BJ (cell line): Measurements from ENCODE around the gene STARD7. TPM values are rescaled to one million over a fixed set of nuclear protein-coding genes. Genes with fewer than 3 reads are reported as not detected.

Source experiments
- CTCF ChIA-PET: fragments of 350-600 bp; formaldehyde crosslinking; extraction: SDS; loops from one replicate; lab custom pipeline; 2021; ENCODE audit warnings: antibody characterized with exemption, inconsistent platforms; lab: Yijun Ruan, JAX
- POLR2A ChIA-PET: fragments of 300-600 bp; sonication (Branson Sonifier 250); formaldehyde crosslinking; extraction: SDS; loops from one replicate; lab custom pipeline; 2021; ENCODE audit warnings: antibody characterized with exemption; lab: Charles Lee
- DNase-seq: peaks from one replicate; pipeline ENCODE4 v3.0.0-alpha.2; 2011; ENCODE audit warnings: low read depth
- H3K27me3 ChIP-seq: 2 replicates; pipeline ENCODE4 v1.6.0; 2011; ENCODE audit warnings: low read length; ENCODE audit not compliant: control insufficient read depth, insufficient read depth
- H3K36me3 ChIP-seq: 2 replicates; pipeline ENCODE4 v1.5.1; 2011; ENCODE audit warnings: low read length; ENCODE audit not compliant: control insufficient read depth, insufficient read depth
- H3K4me3 ChIP-seq: 2 replicates; pipeline ENCODE4 v1.5.1; 2011; ENCODE audit warnings: low read depth, mild to moderate bottlenecking, control low read depth, low read length
- polyA plus RNA-seq: library from polyadenylated mRNA; depleted of rRNA; stranded (reverse); fragments of >200 nt; gene quantifications from 2 replicates; pipeline ENCODE4 v1.2.3, GENCODE V29; 2011
- TF ChIP-seq, protein P1 (sequence below): IDR thresholded peaks from 2 replicates; pipeline ENCODE4 v1.5.1; 2011; ENCODE audit warnings: low read depth, mild to moderate bottlenecking, control low read depth, inconsistent platforms, low read length, moderate library complexity; ENCODE audit not compliant: insufficient read depth

The STARD7 gene
- polyA plus RNA-seq, 1 experiment, result 56.1 TPM

DNA sequence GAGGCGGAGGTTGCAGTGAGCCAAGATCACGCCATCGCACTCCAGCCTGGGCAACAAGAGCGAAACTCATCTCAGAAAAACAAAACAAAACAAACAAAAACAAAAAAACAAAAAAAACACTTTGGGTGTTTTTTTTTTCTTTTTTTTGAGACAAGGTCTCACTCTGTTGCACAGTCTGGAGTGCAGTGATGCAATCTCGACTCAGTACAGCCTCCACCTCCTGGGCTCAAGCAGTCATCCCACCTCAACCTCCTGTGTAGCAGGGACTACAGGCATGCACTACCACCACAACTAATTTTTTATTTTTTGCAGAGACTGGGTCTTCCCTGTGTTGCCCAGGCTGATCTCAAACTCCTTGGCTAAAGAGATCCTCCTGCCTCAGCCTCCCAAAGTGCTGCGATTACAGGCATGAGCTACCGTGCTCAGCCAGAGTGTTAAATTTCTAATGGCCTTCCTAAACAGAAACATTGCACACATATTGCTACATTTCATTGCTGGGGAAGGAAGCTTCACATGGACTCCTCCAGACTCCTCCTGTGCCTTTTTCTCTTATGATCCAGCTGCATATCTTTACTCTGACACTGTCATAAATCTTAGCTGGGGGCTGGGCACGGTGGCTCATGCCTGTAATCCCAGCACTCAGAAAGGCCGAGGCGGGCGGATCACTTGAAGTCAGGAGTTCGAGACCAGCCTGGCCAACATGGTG is 19.7 kb downstream of the STARD7 start:
- POLR2A ChIA-PET, result no interaction called here
- TF ChIP-seq, protein P1, sequence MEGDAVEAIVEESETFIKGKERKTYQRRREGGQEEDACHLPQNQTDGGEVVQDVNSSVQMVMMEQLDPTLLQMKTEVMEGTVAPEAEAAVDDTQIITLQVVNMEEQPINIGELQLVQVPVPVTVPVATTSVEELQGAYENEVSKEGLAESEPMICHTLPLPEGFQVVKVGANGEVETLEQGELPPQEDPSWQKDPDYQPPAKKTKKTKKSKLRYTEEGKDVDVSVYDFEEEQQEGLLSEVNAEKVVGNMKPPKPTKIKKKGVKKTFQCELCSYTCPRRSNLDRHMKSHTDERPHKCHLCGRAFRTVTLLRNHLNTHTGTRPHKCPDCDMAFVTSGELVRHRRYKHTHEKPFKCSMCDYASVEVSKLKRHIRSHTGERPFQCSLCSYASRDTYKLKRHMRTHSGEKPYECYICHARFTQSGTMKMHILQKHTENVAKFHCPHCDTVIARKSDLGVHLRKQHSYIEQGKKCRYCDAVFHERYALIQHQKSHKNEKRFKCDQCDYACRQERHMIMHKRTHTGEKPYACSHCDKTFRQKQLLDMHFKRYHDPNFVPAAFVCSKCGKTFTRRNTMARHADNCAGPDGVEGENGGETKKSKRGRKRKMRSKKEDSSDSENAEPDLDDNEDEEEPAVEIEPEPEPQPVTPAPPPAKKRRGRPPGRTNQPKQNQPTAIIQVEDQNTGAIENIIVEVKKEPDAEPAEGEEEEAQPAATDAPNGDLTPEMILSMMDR, result no peak
- no peak for DNase-seq
- H3K27me3 ChIP-seq, result no peaks in the 10 kb centered on the region
- peaks cover 26% of the 10 kb centered on the region for H3K36me3 ChIP-seq
- CTCF ChIA-PET, result interaction anchor here (0.6 to 2.6 kb wide), 4 partner anchors 9 to 44 kb away, joined by 3 to 7 read pairs (median 3); no protein-coding TSS in a partner anchor
- H3K4me3 ChIP-seq, result no peak overlapping the region

DNA sequence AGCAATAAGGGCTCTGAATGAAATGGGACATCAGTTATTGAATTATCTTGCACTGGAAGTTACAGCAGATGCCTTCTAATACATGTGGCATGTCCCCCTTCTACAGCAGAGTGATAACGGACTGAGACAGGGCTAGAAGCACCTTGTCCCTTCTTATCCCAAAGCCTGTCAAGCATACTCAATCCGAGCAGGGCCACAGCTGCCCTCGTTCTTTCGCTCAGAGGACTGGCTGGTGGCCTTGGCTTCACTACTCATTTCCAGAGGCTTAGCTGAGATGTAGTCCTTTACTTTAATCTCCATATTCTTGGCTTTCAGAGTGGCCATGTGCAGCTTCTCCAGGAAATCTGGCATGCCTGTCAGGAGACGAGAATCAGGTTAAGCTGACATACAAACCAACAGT is 22.1 kb downstream of the STARD7 start:
- no peak overlapping the region for H3K4me3 ChIP-seq
- H3K27me3 ChIP-seq, result no peaks in the 10 kb centered on the region
- DNase-seq, result no peak
- TF ChIP-seq, protein P1, result no peak
- CTCF ChIA-PET, result interaction anchor here (0.7 to 7.0 kb wide), 2 partner anchors 12 to 31 kb away, joined by 3 to 39 read pairs; no protein-coding TSS in a partner anchor
- H3K36me3 ChIP-seq, result peaks cover 21% of the 10 kb centered on the region
- POLR2A ChIA-PET, result no interaction called here

DNA sequence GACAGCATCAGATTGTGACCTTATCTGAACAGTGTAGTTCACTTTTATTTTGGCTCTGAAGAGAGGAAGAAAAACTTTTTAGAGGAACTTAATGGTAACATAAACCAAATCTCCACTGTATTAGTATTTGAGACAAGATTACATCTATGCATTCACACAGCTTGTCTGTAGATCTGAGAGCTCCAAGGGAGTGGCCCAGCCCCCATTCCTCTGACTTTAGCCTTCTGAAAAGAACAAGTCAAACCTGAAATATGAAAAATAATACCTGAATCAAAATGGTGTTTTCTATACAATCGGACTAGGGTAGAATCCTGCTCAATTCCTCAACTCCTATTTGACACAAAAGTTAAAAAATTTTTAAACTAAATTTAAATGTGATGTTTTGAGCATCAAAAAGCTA is 23.1 kb downstream of the STARD7 start:
- peaks cover 17% of the 10 kb centered on the region for H3K36me3 ChIP-seq
- no peaks in the 10 kb centered on the region for H3K27me3 ChIP-seq
- ChIA-PET POLR2A (no interaction called here), CTCF (interaction anchor here (7.0 kb wide), 1 partner anchor 11 kb away, joined by 39 read pairs; no protein-coding TSS in a partner anchor)
- H3K4me3 ChIP-seq, result no peak overlapping the region
- DNase-seq, result no peak
- TF ChIP-seq, protein P1, result no peak

DNA sequence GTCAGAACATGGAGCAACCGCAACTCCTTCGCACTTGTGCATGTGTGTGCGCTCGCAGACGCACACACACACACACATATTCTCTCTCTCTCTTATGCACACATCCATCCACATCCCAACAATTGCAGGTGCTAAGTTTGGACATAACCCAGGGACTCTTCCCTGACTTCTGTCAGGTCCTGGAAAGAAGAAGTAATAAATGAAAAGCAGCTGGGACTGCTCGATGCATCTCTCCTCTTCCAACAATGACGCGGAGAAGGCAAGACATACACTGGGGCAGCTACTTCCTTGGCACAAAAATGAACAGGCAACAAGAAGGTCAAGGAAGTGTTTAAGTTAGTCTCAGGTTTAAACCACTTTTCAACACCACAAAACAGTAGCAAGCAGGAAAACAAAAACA is 23.6 kb downstream of the STARD7 start:
- POLR2A ChIA-PET, result no interaction called here
- Histone ChIP-seq H3K36me3 (peaks cover 17% of the 10 kb centered on the region), H3K27me3 (no peaks in the 10 kb centered on the region), H3K4me3 (no peak overlapping the region)
- TF ChIP-seq, protein P1, result no peak
- CTCF ChIA-PET, result interaction anchor here (7.0 kb wide), 1 partner anchor 11 kb away, joined by 39 read pairs; no protein-coding TSS in a partner anchor
- DNase-seq, result no peak

DNA sequence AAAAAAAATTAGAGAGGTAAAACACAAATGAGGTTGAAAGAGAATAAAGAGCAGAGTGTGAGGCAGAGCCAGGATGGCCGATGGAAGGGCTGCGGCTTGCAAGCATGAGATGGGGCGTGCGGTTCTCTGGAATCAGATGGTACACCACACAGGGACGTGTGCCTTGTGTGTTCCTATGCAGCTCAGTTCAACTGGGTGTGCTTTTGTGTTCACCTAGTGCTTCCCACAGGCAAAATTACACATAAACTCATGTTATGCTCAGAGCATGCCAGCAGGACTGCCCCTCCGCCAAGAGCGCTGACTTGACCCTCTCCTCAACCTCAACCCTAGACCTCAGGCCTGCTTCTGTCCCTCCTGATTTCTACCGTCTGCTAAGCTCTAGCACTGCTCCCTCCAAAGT is 24.4 kb downstream of the STARD7 start:
- ChIA-PET POLR2A (no interaction called here), CTCF (interaction anchor here (1.0 to 7.0 kb wide), 2 partner anchors 10 to 77 kb away, joined by 3 to 39 read pairs; no protein-coding TSS in a partner anchor)
- TF ChIP-seq, protein P1, result no peak
- H3K4me3 ChIP-seq, result no peak overlapping the region
- H3K36me3 ChIP-seq, result peaks cover 17% of the 10 kb centered on the region
- H3K27me3 ChIP-seq, result no peaks in the 10 kb centered on the region
- no peak for DNase-seq
